GM21360 (cell line): Measurements from ENCODE around the gene SLC16A5.

ENCODE experiments used
- ATAC-seq: cut with Tn5 transposase; IDR thresholded peaks from one replicate; pipeline ENCODE4 v1.9.1; 2021; ENCODE audit warnings: mild to moderate bottlenecking, moderate library complexity; ENCODE audit not compliant: unreplicated experiment

The SLC16A5 gene

DNA sequence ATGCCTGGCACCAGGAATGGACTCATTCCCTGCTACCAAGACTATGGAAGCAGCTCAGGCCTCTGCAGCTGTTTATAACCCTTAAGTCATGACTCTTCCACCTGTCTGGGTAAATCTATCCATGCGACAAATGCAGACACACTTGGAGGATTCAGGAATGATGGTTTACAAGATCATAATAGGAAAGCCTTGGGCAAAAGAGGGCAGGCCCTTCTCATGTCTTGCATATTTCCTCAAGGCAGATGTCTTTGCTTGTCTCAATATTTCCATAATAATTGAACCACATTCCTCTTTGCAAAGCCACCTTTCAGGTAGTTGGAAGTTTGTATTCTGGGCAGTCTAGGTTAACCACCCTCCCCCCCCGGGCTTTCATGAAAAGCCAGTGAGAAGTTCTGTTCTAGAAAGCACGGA, 67.4 kb downstream of the SLC16A5 start:
- ATAC-seq, result no peak
